HG03378 (cell line): ENCODE results near the gene GMDS.
"Not testable (repeated sequence)": the region's sequence is repeated elsewhere in the genome, so short reads cannot be mapped to it uniquely, and the experiment has no call there.

Experiments used
- ATAC-seq: cut with Tn5 transposase; IDR thresholded peaks from one replicate; pipeline ENCODE4 v1.9.1; 2021; ENCODE audit warnings: mild to moderate bottlenecking, moderate library complexity; ENCODE audit not compliant: unreplicated experiment

The GMDS gene

GRCh38 chr6:1762203-1762602, 483.2 kb downstream of the GMDS start:
- no peak for ATAC-seq

GRCh38 chr6:1761477-1761877, 483.9 kb downstream of the GMDS start:
- no peak for ATAC-seq

DNA sequence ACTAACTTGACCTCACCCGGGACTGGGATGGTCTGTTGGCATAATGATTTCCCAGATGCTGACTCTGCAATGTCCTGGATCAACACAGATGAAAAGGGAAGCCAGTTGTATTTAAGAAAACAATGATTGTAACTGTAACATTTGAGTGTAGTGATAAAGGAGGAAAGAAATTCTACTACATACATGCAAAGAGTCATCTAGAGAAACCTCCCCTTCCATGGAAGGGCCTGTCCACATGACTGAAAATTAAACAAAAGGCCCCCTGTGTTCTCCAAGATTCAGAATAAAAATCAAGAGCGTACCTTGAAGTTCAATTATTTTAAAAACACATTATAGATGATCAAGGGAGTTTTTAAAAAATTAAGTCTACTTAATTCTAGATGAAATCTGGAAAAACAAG, 484.5 kb downstream of the GMDS start:
- no peak for ATAC-seq

DNA sequence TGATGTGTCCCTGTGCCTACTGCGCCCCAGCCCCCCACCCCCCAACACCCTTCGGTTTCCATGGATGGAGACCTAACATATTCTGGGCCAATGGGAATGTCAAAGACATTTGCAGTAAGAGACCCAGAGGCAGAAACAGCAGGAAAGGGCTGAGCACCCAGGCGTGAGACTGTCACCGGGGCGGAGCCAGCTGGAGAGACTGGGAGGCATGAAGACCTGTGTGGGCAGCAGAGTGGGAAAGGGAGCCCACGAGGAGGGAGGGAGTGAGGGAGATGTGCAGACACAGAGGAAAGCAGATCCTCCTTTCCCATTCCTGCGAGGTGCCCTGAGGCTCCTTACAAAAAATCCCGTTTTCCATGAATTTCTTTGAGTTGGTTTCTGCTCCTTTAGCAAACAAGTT, 485.5 kb downstream of the GMDS start:
- ATAC-seq = no peak

- no peak for ATAC-seq
Observed at GRCh38 chr6:1758076-1758679, 487.2 kb downstream of the GMDS start.

- ATAC-seq = no peak
Observed at GRCh38 chr6:1757131-1757530, 488.3 kb downstream of the GMDS start.

DNA sequence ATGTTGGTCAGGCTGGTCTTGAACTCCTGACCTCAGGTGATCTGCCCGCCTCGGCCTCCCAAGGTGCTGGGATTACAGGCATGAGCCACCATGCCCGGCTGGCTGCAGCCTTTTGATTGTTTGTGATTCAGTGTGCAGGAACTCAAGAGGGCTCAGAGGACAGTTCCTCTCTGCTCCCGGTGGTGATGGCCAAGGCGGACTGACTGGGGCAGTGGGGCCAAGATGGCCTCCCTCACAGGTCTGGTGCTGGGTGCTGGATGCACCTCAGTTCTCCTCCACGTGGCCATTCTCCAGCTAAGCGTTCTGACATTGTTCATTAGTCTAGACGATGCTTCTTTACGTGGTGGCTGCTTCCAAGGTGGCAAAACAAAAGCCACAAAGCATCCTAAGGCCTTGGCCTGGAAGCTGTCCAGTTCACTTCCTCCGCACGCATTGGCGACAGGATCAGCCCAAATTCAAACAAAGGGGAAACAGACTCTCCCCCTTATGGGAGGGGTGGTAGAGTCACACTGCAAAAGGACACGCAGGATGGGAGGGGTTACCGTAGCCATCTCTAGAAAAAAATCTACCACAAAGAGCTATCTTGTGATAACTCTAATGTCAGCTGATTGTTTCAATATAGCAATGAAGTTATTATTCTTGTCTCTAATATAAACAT, 488.8 kb downstream of the GMDS start:
- no peak for ATAC-seq

GRCh38 chr6:1751063-1751462, 494.3 kb downstream of the GMDS start:
- ATAC-seq = not testable (repeated sequence)

GRCh38 chr6:1749041-1749440, 496.4 kb downstream of the GMDS start:
- no peak for ATAC-seq

- no peak for ATAC-seq
Observed at GRCh38 chr6:1747531-1747930, 497.9 kb downstream of the GMDS start.

DNA sequence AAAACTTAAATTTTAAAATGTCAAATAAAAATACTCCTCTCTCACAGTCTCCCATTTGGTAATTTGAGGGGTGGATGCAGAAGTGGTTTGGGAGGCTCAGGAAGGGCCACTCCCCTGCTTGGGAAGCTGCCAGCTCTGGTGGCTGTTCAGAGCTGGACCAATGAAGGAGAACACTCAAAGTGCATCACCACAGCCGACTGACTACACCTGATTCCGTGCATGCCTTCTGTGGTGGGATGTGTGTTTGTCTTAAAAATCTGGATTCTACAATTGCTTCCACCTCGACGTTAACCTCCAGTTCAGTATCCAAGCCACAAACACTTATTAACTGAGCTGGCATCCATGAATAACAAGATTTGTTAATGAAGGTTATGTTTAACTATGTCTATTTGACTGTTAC, 498.4 kb downstream of the GMDS start:
- ATAC-seq = no peak

- ATAC-seq = no peak
Observed at GRCh38 chr6:1745814-1746213, 499.6 kb downstream of the GMDS start.

DNA sequence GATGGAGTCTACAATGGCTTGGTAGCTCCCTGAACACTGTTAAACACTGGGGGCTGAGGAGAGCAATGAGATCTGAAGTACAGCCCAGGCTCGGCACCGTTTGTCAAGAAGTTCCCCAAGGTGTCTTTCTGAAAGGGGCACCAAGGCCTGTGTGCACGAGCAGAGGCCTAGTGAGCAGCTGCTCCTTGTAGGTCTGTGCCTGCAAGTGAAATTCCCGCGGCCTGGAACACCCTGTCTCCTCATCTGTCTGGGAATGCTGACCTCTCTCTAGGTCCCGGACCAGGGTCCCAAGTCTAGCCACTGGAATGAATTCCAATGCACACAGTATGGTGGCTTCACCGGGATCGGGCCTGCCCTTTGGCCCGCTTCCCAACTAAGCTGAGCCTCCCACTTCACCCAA, 500.9 kb downstream of the GMDS start:
- no peak for ATAC-seq

GRCh38 chr6:1739680-1740079, 505.7 kb downstream of the GMDS start:
- peak; percentile 95 for ATAC-seq

- peak; percentile 30 for ATAC-seq
Observed at GRCh38 chr6:1739220-1739619, 506.2 kb downstream of the GMDS start.

GRCh38 chr6:1738558-1739081, 506.8 kb downstream of the GMDS start:
- no peak for ATAC-seq

GRCh38 chr6:1737463-1738311, 507.7 kb downstream of the GMDS start:
- ATAC-seq = no peak

DNA sequence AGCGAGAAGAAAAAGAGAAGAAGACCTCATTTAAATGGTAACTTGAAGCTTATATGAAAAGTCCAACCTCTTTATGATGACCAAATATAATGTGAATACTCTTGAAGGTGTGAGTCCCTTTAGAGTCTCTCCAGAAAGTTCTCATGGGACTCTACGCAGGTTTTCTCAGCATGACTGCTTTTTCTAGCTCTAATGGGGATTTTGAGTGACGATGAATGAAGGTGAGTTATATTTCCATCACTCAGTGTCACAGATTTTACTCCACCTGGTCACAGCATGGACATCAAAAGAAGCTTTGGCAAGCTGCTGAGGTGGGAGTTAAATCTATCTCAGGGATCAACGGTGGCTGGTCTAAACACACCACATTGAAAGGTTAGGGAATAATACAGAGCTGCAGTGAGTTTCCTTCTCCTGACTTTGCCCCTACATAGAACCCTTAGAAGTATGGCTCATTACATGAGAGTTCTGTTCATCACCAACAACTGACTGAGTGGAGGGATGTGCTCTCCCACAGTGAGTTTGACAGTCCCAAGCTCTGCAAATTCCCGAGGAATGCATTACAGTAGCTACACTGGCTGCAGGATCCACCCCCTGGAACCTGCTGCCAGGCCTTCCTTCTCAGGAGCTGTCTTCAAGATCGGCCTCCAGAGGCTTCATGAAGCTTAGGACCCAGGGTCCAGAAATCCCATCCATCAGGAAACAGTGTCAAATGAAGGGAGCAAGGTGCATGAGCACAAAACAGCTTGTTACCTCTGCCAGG, 508.9 kb downstream of the GMDS start:
- no peak for ATAC-seq

GRCh38 chr6:1735239-1735803, 510.1 kb downstream of the GMDS start:
- no peak for ATAC-seq

GRCh38 chr6:1730882-1731281, 514.5 kb downstream of the GMDS start:
- no peak for ATAC-seq

GRCh38 chr6:1729750-1730140, 515.7 kb downstream of the GMDS start:
- no peak for ATAC-seq
